Measurements from ENCODE around the gene TMEM255A. TPM values are rescaled to one million over a fixed set of nuclear protein-coding genes. Genes with fewer than 3 reads are reported as not detected.

TMEM255A gene
- total and polyA plus RNA-seq, 2 donors (not counting 1 experiment from before 2014, with no cell fraction given) = under 0.01 to 0.93 TPM

DNA sequence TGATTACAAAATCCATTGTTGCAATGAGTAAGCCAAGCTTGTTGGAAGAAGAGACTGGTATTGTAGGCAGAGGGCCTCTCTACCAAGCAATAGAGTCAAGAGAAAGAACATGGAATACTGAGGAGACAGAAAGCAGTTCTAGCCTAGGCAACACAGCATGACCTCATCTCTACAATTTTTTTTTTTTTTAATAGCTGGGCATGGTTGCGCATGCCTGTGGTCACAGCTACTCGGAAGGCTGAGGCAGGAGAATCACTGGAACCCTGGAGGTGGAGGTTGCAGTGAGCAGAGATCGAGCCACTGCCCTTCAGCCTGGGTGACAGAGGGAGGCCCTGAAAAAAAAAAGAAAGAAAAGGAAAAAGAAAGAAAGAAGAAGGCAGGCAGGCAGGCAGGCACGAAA lies 72.3 kb downstream of the TMEM255A start:
- Histone ChIP-seq H4K20me1 (ENCODE audit: control insufficient read depth, extremely low read depth, insufficient read depth, low read length) (no peaks in the 10 kb centered on the region), H2AFZ (ENCODE audit: low read length) (no peak overlapping the region), H3K9ac (ENCODE audit: insufficient read depth, low read length) (no peak overlapping the region), H3K4me1 (ENCODE audit: control insufficient read depth, extremely low read depth, insufficient read depth, low read length) (no peaks in the 10 kb centered on the region), H3K4me3 (replicated peaks in 1 of 4; ENCODE audit: control extremely low read depth in 1 of 4, insufficient read depth in 1 of 4, low read depth in 3 of 4, low read length in 4 of 4) (no peak overlapping the region), H3K36me3 (ENCODE audit: control insufficient read depth, insufficient read depth, low read length) (no peaks in the 10 kb centered on the region), H3K27ac (ENCODE audit: insufficient read depth, low read length) (no peak overlapping the region), H3K9me3 (ENCODE audit: control insufficient read depth, insufficient read depth, low read depth, low read length) (no peaks in the 10 kb centered on the region), H3K4me2 (ENCODE audit: extremely low read depth, insufficient read depth, low read length) (no peak overlapping the region), H3K79me2 (ENCODE audit: control insufficient read depth, insufficient read depth, low read length) (no peaks in the 10 kb centered on the region), H3K27me3 (ENCODE audit: control insufficient read depth, insufficient read depth, low read length) (no peaks in the 10 kb centered on the region)
- no peak for DNase-seq (ENCODE audit: low read depth in 2 of 2)
- TF ChIP-seq EZH2 (IDR thresholded peaks at IDR 0.05; ENCODE audit: low read length, missing control alignments) (no peak), CTCF (conservative IDR thresholded peaks at IDR 0.05 in 1 of 2, IDR thresholded peaks at IDR 0.05 in 1 of 2; ENCODE audit: low read depth in 1 of 2, low read length in 2 of 2) (no peak)

GRCh38 chrX:120236687-120237479 lies 74.4 kb downstream of the TMEM255A start:
- H3K9me3 ChIP-seq (ENCODE audit: control insufficient read depth, insufficient read depth, low read depth, low read length) = no peaks in the 10 kb centered on the region
- no peak overlapping the region for H3K4me3 ChIP-seq (replicated peaks in 1 of 4; ENCODE audit: control extremely low read depth in 1 of 4, insufficient read depth in 1 of 4, low read depth in 3 of 4, low read length in 4 of 4)
- no peak overlapping the region for H3K9ac ChIP-seq (ENCODE audit: insufficient read depth, low read length)
- no peaks in the 10 kb centered on the region for H4K20me1 ChIP-seq (ENCODE audit: control insufficient read depth, extremely low read depth, insufficient read depth, low read length)
- no peak overlapping the region for H3K27ac ChIP-seq (ENCODE audit: insufficient read depth, low read length)
- DNase-seq (ENCODE audit: low read depth in 2 of 2) = no peak
- H2AFZ ChIP-seq (ENCODE audit: low read length) = no peak overlapping the region
- H3K36me3 ChIP-seq (ENCODE audit: control insufficient read depth, insufficient read depth, low read length) = no peaks in the 10 kb centered on the region
- H3K4me1 ChIP-seq (ENCODE audit: control insufficient read depth, extremely low read depth, insufficient read depth, low read length) = no peaks in the 10 kb centered on the region
- no peaks in the 10 kb centered on the region for H3K27me3 ChIP-seq (ENCODE audit: control insufficient read depth, insufficient read depth, low read length)
- H3K79me2 ChIP-seq (ENCODE audit: control insufficient read depth, insufficient read depth, low read length) = no peaks in the 10 kb centered on the region
- TF ChIP-seq CTCF (conservative IDR thresholded peaks at IDR 0.05 in 1 of 2, IDR thresholded peaks at IDR 0.05 in 1 of 2; ENCODE audit: low read depth in 1 of 2, low read length in 2 of 2) (no peak), EZH2 (IDR thresholded peaks at IDR 0.05; ENCODE audit: low read length, missing control alignments) (no peak)
- H3K4me2 ChIP-seq (ENCODE audit: extremely low read depth, insufficient read depth, low read length) = no peak overlapping the region

DNA sequence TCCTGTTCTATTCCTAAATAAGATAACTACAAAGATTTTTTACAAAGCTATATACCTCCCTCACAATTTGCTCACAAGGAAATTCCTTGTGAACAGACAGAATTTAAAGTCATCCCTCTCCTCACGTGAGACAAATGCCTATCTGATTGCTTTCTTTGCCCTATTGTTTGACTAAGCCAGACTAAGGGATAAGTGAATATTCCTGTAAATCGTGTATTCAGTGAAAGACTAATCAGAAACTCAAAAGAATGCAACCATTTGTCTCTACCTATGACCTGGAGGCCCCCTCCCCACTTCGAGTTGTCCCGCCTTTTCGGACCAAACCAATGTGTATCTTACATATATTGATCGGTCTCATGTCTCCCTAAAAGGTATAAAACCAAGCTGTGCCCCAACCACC lies 76.0 kb downstream of the TMEM255A start:
- H3K27me3 ChIP-seq (ENCODE audit: control insufficient read depth, insufficient read depth, low read length) = no peaks in the 10 kb centered on the region
- no peak overlapping the region for H2AFZ ChIP-seq (ENCODE audit: low read length)
- H3K9me3 ChIP-seq (ENCODE audit: control insufficient read depth, insufficient read depth, low read depth, low read length) = no peaks in the 10 kb centered on the region
- H3K79me2 ChIP-seq (ENCODE audit: control insufficient read depth, insufficient read depth, low read length) = no peaks in the 10 kb centered on the region
- TF ChIP-seq EZH2 (IDR thresholded peaks at IDR 0.05; ENCODE audit: low read length, missing control alignments) (no peak), CTCF (conservative IDR thresholded peaks at IDR 0.05 in 1 of 2, IDR thresholded peaks at IDR 0.05 in 1 of 2; ENCODE audit: low read depth in 1 of 2, low read length in 2 of 2) (no peak)
- no peak for DNase-seq (ENCODE audit: low read depth in 2 of 2)
- no peak overlapping the region for H3K9ac ChIP-seq (ENCODE audit: insufficient read depth, low read length)
- no peak overlapping the region for H3K27ac ChIP-seq (ENCODE audit: insufficient read depth, low read length)
- H3K36me3 ChIP-seq (ENCODE audit: control insufficient read depth, insufficient read depth, low read length) = no peaks in the 10 kb centered on the region
- H4K20me1 ChIP-seq (ENCODE audit: control insufficient read depth, extremely low read depth, insufficient read depth, low read length) = no peaks in the 10 kb centered on the region
- no peaks in the 10 kb centered on the region for H3K4me1 ChIP-seq (ENCODE audit: control insufficient read depth, extremely low read depth, insufficient read depth, low read length)
- H3K4me2 ChIP-seq (ENCODE audit: extremely low read depth, insufficient read depth, low read length) = no peak overlapping the region
- H3K4me3 ChIP-seq (replicated peaks in 1 of 4; ENCODE audit: control extremely low read depth in 1 of 4, insufficient read depth in 1 of 4, low read depth in 3 of 4, low read length in 4 of 4) = no peak overlapping the region

All from fibroblast of lung (primary cell).